ENCODE results near the gene OR51E2.
"Not testable (repeated sequence)": the region's sequence is repeated elsewhere in the genome, so short reads cannot be mapped to it uniquely, and the experiment has no call there.

Gene OR51E2

GRCh38 chr11:4697585-4697984 is at the start of gene OR51E2:
TSS of gene OR51E2 (minus strand) at chr11:4697853. CDS start at chr11:4682711, 15,142 bp downstream.
- DNase-seq (ENCODE audit: low spot score), result no peak

GRCh38 chr11:4740735-4741134 is 43.1 kb upstream of the OR51E2 start:
- no peak for DNase-seq (ENCODE audit: low spot score)

GRCh38 chr11:4727171-4727570 is 29.5 kb upstream of the OR51E2 start:
- no peak for DNase-seq (ENCODE audit: low spot score)

GRCh38 chr11:4722616-4723534 is 25.2 kb upstream of the OR51E2 start:
- not testable (repeated sequence) for DNase-seq (ENCODE audit: low spot score)

- no peak for DNase-seq (ENCODE audit: low spot score)
These were observed 16.6 kb upstream of the OR51E2 start for GRCh38 chr11:4714300-4714699.

GRCh38 chr11:4713241-4713640 is 15.6 kb upstream of the OR51E2 start:
- no peak for DNase-seq (ENCODE audit: low spot score)

GRCh38 chr11:4704790-4705334 is 7.2 kb upstream of the OR51E2 start:
- no peak for DNase-seq (ENCODE audit: low spot score)

GRCh38 chr11:4704054-4704789 is 6.6 kb upstream of the OR51E2 start, which contains the start of gene MMP26:
TSS of gene MMP26 (plus strand) at chr11:4704784.
- no peak for DNase-seq (ENCODE audit: low spot score)

GRCh38 chr11:4700436-4700820 is 2.8 kb upstream of the OR51E2 start:
- no peak for DNase-seq (ENCODE audit: low spot score)

- no peak for DNase-seq (ENCODE audit: low spot score)
These were observed 2.2 kb upstream of the OR51E2 start for GRCh38 chr11:4699697-4700435.

- no peak for DNase-seq (ENCODE audit: low spot score)
These were observed 2.2 kb downstream of the OR51E2 start for GRCh38 chr11:4695442-4695841.

- no peak for DNase-seq (ENCODE audit: low spot score)
These were observed 12.9 kb downstream of the OR51E2 start for GRCh38 chr11:4684631-4685285.

GRCh38 chr11:4682623-4683419 is 14.8 kb downstream of the OR51E2 start:
- DNase-seq (ENCODE audit: low spot score), result no peak

- no peak for DNase-seq (ENCODE audit: low spot score)
These were observed 17.3 kb downstream of the OR51E2 start for GRCh38 chr11:4680341-4680740.

GRCh38 chr11:4677948-4678347 is 19.7 kb downstream of the OR51E2 start:
- DNase-seq (ENCODE audit: low spot score), result no peak

- no peak for DNase-seq (ENCODE audit: low spot score)
These were observed 23.9 kb downstream of the OR51E2 start for GRCh38 chr11:4673781-4674180.

- peak; percentile 7 for DNase-seq (ENCODE audit: low spot score)
These were observed 25.2 kb downstream of the OR51E2 start for GRCh38 chr11:4672470-4672869.

- no peak for DNase-seq (ENCODE audit: low spot score)
These were observed 25.9 kb downstream of the OR51E2 start for GRCh38 chr11:4671741-4672140.

GRCh38 chr11:4665424-4665823 is 32.2 kb downstream of the OR51E2 start:
- no peak for DNase-seq (ENCODE audit: low spot score)

- no peak for DNase-seq (ENCODE audit: low spot score)
These were observed 32.9 kb downstream of the OR51E2 start for GRCh38 chr11:4664786-4665185.

- no peak for DNase-seq (ENCODE audit: low spot score)
These were observed 33.5 kb downstream of the OR51E2 start for GRCh38 chr11:4664183-4664582.
